GM12891 (cell line): ENCODE measurements around the gene USP10.

Experiments used
- POLR2A ChIP-seq: IDR thresholded peaks from 2 replicates; pipeline ENCODE4 v1.6.1; 2011; ENCODE audit warnings: low read depth, low read length, control low read depth
- POLR2AphosphoS5 ChIP-seq: IDR thresholded peaks from 2 replicates; pipeline ENCODE4 v1.6.1; 2011; ENCODE audit warnings: low read depth, low read length, control low read depth
- POU2F2 ChIP-seq: IDR thresholded peaks from 2 replicates; pipeline ENCODE4 v1.6.1; 2011; ENCODE audit warnings: low read depth, mild to moderate bottlenecking, control low read depth, low read length, moderate library complexity
- TAF1 ChIP-seq: IDR thresholded peaks from 2 replicates; pipeline ENCODE4 v1.6.1; 2011; ENCODE audit warnings: low read depth, low read length, control low read depth

GRCh38 chr16:84694980-84695379 lies 4.8 kb upstream of the USP10 start:
- TF ChIP-seq TAF1 (no peak), POLR2AphosphoS5 (no peak), POU2F2 (no peak), POLR2A (no peak)
